ENCODE measurements around the gene NPIPB6.
"Not testable (repeated sequence)": the region's sequence is repeated elsewhere in the genome, so short reads cannot be mapped to it uniquely, and the experiment has no call there.

NPIPB6 gene

DNA sequence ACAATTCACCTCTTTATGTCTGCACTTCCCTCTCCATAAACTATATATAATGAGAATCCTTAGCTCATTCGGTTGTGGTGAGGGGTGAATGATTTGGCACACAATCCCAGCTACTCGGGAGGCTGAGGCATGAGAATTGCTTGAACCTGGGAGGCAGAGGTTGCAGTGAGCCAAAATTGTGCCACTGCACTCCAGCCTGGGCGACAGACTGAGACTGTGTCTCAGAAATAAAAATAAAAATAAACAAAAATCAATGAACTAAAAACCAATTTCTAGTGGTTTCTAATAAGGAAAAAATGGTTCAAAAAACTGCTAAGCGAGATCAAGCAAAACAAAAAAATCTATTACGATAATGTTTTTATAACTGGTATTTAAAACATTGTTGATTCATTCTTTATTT, at the start of gene NPIPB6:
Gene NPIPB6, minus strand, starts transcription at position 101 of the 400 bp plus-strand sequence. CDS start 686 bp downstream, outside the sequence.
- not testable (repeated sequence) for DNase-seq

DNA sequence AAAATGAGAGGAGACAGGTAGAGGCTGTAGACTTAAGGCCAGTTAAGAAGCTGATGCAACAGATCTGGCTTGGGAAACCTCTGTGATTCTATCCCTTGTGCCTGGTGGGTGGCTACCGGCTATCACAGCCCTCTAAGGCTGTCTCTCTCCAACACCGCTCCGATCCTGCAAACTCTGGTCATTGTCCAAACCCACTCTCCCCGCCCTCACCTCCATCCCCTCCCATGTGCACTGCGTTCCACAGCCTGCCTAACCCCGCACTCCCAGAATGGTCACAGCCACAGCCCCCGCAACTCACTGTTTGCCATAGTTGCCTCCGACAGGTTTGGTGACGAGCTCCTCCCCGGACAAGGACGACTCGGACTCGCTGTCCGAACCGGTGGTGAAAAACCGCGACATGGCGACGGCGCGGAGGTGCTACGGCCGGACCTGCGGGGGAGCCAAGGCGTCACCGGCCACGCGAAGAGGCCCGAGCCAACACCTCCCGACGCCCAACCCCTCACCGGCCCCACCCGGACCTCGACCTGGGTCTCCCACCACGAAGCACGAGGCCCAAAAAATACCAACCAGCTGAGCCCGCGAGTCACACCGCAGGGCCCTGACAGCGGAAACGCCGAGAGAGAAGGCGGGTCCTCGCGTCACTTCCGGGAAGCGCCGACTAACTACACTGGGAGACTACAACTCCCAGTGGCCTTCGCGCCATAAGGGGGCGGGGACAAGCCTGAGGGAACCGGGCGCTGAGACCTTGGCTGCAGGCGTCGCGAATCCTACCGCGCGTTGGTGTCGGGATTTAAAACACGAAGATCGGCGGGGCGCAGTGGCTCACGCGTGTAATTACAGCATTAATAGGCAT, 40.1 kb upstream of the NPIPB6 start, which contains the start of gene EIF3CL:
Gene EIF3CL, minus strand, starts transcription at position 622 of the 853 bp plus-strand sequence. Its CDS starts 223 bp downstream, at position 399.
- DNase-seq = not testable (repeated sequence)

DNA sequence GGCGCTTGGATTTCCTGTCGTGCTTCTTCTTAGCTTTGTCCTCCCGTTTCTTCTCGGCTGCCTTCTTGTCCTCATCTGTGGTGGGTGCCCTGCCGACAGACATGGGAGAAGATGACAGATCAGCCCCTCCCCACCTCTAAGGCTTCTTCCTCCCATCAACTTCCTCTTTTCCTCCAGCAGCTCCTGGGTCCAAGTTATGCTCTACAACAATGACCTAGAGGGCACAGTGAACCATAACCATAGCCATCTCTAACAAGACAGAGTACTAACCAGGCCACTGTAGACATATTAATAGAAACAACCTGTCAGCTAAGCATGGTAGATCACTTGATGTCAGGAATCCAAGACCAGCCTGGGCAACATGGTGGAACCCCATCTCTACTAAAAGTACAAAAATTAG, 28.7 kb upstream of the NPIPB6 start:
- not testable (repeated sequence) for DNase-seq

- DNase-seq = not testable (repeated sequence)
Measured at GRCh38 chr16:28382177-28382867, 19.0 kb upstream of the NPIPB6 start.

DNA sequence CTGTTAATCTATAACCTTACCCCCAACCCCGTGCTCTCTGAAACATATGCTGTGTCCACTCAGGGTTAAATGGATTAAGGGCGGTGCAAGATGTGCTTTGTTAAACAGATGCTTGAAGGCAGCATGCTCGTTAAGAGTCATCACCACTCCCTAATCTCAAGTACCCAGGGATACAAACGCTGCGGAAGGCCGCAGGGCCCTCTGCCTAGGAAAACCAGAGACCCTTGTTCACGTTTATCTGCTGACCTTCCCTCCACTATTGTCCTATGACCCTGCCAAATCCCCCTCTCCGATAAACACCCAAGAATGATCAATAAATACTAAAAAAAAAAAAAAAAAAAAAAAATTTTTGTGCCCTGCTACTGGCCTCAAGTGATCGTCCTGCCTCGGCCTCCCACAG, 14.5 kb upstream of the NPIPB6 start:
- not testable (repeated sequence) for DNase-seq

DNA sequence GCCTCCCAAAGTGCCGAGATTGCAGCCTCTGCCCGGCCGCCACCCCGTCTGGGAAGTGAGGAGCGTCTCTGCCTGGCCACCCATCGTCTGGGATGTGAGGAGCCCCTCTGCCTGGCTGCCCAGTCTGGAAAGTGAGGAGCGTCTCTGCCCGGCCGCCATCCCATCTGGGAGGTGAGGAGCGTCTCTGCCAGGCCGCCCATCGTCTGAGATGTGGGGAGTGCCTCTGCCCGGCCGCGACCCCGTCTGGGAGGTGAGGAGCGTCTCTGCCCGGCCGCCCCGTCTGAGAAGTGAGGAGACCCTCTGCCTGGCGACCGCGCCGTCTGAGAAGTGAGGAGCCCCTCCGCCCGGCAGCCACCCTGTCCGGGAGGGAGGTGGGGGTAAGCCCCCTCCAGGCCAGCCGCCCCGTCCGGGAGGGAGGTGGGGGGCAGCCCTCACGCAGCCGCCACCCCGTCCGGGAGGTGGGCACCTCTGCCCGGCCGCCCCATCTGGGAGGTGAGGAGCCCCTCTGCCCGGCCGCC, 13.9 kb upstream of the NPIPB6 start:
- not testable (repeated sequence) for DNase-seq

DNA sequence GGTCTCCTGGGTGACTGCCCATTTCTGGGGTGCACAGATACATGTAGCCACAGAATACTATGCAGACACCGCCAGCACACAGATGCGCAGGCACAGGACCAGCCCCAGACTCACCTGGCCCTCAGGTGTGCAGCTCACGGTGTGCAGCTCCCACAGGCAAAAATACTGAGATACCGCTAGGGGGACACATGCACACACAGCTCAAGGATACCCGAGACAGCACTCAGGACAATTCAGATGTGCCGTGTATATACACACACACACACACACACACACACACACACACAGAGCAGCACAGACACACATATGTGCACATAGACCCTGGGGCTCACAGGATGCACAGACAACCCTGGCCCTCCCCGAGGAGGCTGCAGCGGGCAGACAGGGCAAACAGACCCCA, 11.8 kb upstream of the NPIPB6 start:
- not testable (repeated sequence) for DNase-seq

- DNase-seq = not testable (repeated sequence)
Measured at GRCh38 chr16:28374281-28374680, 11.0 kb upstream of the NPIPB6 start.

DNA sequence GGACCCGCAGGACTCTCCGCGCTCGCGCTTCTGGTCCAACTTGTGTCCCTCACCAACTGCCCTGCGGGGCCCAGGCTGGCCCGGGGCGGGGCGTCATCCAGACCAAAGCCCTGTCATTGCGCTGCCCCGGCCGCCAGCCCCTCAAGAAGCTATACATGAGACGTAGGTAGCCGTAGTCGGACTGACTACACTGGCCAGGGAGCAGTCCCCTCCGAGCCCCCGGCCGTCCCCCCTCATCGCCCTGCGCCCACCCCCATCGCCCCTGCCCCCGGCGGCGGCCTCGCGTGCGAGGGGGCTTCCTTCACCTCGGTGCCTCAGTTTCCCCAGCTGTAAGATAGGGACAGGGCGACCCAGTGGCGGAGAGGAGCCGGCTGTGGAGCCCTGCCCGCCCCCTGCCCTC, 4.6 kb upstream of the NPIPB6 start:
- not testable (repeated sequence) for DNase-seq

DNA sequence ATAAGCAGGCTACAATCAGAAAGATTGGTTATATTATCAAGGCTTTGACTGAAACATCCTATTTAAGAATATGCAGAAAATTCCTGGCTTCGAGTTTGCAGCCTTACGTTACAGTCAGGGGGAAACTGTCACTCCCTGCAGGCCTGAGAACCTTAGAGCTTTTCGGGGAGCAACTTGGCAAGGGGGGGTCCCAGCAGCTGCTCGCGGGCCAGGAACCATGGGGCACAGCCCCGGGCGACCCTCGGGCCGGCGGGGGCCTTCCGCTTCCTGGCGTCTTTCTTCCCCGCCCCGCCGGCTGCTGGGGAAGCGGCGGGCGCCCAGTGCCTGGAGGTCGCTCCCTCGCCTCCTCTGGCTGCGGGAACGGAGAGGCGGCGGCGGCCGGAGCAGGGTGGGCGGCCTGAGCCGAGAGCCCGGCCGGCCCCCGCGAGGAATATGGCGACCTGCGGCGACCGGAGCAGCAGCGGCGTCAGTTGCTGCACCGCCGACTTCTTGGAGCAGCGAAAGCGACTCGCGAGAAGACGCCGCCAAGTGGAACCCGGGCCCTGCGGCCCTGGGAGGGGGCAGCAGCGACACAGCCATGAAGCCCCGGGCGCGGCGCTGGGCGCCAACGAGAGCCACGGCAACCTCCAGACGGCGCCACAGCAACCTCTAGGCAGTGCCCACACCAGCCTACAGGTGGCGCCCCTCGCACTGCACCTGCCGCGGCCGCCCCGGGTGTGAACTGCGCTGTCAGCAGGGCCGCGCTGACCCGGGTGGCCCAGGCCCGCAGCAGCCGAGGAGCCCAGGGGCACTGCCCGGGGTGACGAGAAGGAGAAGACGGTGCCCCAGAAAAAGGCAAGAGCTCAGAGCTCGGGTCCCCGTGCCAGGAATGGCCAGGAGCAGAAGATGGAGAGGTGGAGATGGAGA, 1.2 kb upstream of the NPIPB6 start:
- not testable (repeated sequence) for DNase-seq

GRCh38 chr16:28362600-28362999, 708 bp downstream of the NPIPB6 start:
- DNase-seq = not testable (repeated sequence)

GRCh38 chr16:28338230-28338629, 25.1 kb downstream of the NPIPB6 start:
- not testable (repeated sequence) for DNase-seq

GRCh38 chr16:28336940-28337710, 26.2 kb downstream of the NPIPB6 start:
- not testable (repeated sequence) for DNase-seq

DNA sequence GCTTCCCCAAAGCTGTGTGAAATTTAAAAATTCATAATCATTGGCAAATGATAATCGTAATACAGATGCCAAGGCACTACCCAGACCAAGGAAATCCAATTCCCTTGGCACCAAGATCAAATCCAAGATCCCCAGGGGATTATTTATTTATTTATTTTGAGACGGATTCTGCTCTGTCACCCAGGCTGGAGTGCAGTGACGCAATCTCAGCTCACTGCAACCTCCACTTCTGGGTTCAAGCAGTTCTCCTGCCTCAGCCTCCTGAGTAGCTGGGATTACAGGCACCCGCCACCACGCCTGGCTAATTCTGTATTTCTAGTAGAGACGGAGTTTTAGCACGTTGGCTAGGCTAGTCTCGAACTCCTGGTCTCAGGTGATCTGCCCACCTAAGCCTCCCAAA, 27.6 kb downstream of the NPIPB6 start:
- DNase-seq = not testable (repeated sequence)

DNA sequence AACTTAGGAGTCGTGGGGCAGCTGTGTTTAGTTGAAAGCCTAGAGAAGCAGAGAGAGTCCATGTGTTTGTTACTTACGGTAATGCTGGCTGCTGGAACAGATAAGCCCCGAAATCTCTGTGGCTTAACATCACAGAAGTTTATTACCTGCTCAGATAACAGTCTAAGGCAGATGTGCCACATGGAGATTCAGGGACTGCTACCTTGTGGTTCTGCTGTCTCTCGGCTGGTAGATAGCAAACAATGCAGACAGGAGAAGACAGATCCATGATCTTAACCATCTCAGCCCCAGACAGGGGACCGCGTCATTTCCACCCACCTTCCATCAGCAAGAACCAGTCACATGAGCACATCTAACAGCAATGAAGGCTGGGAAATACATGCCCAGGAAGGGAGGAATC, 30.7 kb downstream of the NPIPB6 start:
- DNase-seq = not testable (repeated sequence)

- not testable (repeated sequence) for DNase-seq
Measured at GRCh38 chr16:28330981-28331380, 32.3 kb downstream of the NPIPB6 start.

DNA sequence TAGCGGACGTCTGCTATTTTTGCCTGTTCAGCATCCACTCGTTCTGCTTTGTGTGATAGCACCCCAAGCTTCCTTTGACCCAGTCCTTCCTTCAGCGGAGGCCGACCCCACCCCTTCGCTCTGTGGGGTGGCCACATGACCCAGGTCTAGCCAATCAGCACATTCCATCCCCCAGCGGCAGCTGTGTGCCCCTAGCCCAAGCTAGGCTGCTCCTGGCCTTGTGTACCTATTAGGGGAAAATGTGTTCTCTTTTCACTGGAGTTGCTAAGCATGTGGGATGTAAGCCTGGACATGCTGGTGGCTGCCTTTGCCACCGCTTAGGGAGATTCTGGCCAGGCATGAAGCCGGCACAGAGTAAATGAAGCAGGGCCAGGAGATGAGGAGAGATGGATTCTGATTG, 33.1 kb downstream of the NPIPB6 start:
- not testable (repeated sequence) for DNase-seq

DNA sequence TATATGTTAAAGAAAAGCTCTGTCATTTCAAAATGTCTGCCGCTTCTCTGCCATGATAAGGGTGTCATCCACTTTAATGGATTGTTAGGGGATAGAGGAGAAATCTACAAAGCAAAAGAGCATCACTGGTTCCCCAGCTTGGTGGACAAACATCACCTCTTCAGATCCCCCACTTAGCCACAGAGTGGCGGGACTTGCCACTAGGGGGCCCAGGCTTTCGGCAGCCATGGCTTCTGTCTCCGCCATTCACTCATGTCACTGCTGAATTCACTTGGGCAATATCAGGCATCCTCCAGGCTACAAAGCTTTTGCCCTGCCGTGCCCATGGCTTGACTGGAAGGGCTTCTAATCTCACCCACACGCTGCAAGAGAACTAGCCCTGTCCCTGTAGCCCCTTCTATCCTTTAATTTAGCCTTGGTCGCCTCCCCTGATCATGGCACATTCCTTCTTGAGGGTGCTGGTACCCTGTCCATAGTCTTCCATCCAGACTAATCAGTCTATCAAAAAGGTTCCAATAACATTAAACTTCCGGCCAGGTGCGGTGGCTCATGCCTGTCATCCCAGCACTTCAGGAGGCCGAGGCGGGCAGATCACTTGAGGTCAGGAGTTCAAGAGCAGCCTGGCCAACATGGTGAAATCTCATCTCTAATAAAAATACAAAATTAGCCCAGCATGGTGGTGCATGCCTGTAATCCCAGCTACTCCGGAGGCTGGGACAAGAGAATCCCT, 36.3 kb downstream of the NPIPB6 start:
- DNase-seq = peak; percentile 25 to 46

- DNase-seq = no peak
Measured at GRCh38 chr16:28324887-28325279, 38.4 kb downstream of the NPIPB6 start.

GRCh38 chr16:28324235-28324886, 38.9 kb downstream of the NPIPB6 start:
- no peak for DNase-seq
